IMR-90 (cell line): ENCODE data around the gene SP7. TPM values are rescaled to one million over a fixed set of nuclear protein-coding genes. Genes with fewer than 3 reads are reported as not detected.

Experiments used
- ATAC-seq: fragments of 200-7000 bp; cut with Tn5 transposase; 2 replicates; pipeline ENCODE4 v1.9.1; 2020; ENCODE audit warnings: low read depth, mild to moderate bottlenecking, moderate library complexity
- BruUV-seq: library from RNA; stranded (reverse); fragments of 400-500 nt; replicated peaks from 2 replicates; lab custom pipeline; 2021; lab: Mats Ljungman, UMichigan
- CTCF ChIA-PET: fragments of 300-600 bp; formaldehyde crosslinking; extraction: SDS; loops from one replicate; lab custom pipeline; 2021; ENCODE audit warnings: antibody characterized with exemption; lab: Yijun Ruan, JAX
- POLR2A ChIA-PET: fragments of 300-600 bp; sonication (Branson Sonifier 250); formaldehyde crosslinking; loops from one replicate; lab custom pipeline; 2022; ENCODE audit warnings: antibody characterized with exemption; ENCODE audit not compliant: unreplicated experiment; lab: Charles Lee
- DNase-seq: peaks from one replicate; pipeline ENCODE4 v3.0.0; 2013
- H2AFZ ChIP-seq: replicated peaks from 2 replicates; pipeline ENCODE3; 2013; ENCODE audit warnings: low read length, mild to moderate bottlenecking; ENCODE audit not compliant: poor library complexity
- H2AK5ac ChIP-seq: 2 replicates; pipeline ENCODE4 v1.6.1; 2013; ENCODE audit warnings: low read depth, low read length, inconsistent platforms
- H2AK9ac ChIP-seq: replicated peaks from 2 replicates; pipeline ENCODE3; 2013; ENCODE audit warnings: mild to moderate bottlenecking, low read depth, low read length, moderate library complexity; ENCODE audit not compliant: poor library complexity
- H2BK120ac ChIP-seq: 2 replicates; pipeline ENCODE4 v1.6.1; 2013; ENCODE audit warnings: low read depth, low read length, inconsistent platforms
- H2BK15ac ChIP-seq: 3 replicates; pipeline ENCODE4 v1.6.1; 2013; ENCODE audit warnings: low read depth, low read length, inconsistent platforms
- H2BK20ac ChIP-seq: 2 replicates; pipeline ENCODE4 v1.6.1; 2013; ENCODE audit warnings: low read depth, mild to moderate bottlenecking, inconsistent platforms, low read length, moderate library complexity
- H2BK5ac ChIP-seq: 2 replicates; pipeline ENCODE4 v1.6.1; 2013; ENCODE audit warnings: mild to moderate bottlenecking, low read depth, low read length, inconsistent platforms; ENCODE audit not compliant: poor library complexity, severe bottlenecking
- H3K14ac ChIP-seq: replicated peaks from 2 replicates; pipeline ENCODE4 v1.6.1; 2013; ENCODE audit warnings: low read depth, low read length, inconsistent platforms
- H3K18ac ChIP-seq: 2 replicates; pipeline ENCODE4 v1.6.1; 2013; ENCODE audit warnings: low read depth, low read length, control low read depth
- H3K23ac ChIP-seq: 2 replicates; pipeline ENCODE4 v1.6.1; 2013; ENCODE audit warnings: low read depth, low read length, inconsistent platforms
- H3K27ac ChIP-seq: 2 replicates; pipeline ENCODE4 v1.5.1; 2013; ENCODE audit warnings: mild to moderate bottlenecking, control low read depth, low read length; ENCODE audit not compliant: insufficient read depth
- H3K27me3 ChIP-seq: 2 replicates; pipeline ENCODE4 v1.6.1; 2013; ENCODE audit warnings: low read length; ENCODE audit not compliant: control insufficient read depth, insufficient read depth
- H3K36me3 ChIP-seq: 2 replicates; pipeline ENCODE4 v1.6.1; 2013; ENCODE audit warnings: low read length, mixed read lengths; ENCODE audit not compliant: control insufficient read depth, insufficient read depth
- H3K4ac ChIP-seq: 2 replicates; pipeline ENCODE4 v1.6.1; 2013; ENCODE audit warnings: low read depth, low read length, inconsistent platforms
- H3K4me1 ChIP-seq: 2 replicates; pipeline ENCODE4 v1.6.1; 2013; ENCODE audit warnings: low read length, mixed read lengths; ENCODE audit not compliant: control insufficient read depth, insufficient read depth
- H3K4me2 ChIP-seq: 2 replicates; pipeline ENCODE4 v1.6.1; 2013; ENCODE audit warnings: low read depth, mild to moderate bottlenecking, control low read depth, low read length, moderate library complexity
- H3K4me3 ChIP-seq: 2 replicates; pipeline ENCODE4 v1.5.1; 2013; ENCODE audit warnings: low read depth, mild to moderate bottlenecking, control low read depth, low read length, moderate library complexity; ENCODE audit not compliant: insufficient read depth
- H3K56ac ChIP-seq: 2 replicates; pipeline ENCODE4 v1.6.1; 2013; ENCODE audit warnings: low read length, inconsistent platforms; ENCODE audit not compliant: insufficient read depth; ENCODE audit errors: extremely low read depth
- H3K79me1 ChIP-seq, 2 experiments: 2 replicates each; pipeline ENCODE4 v1.6.1; 2013; ENCODE audit warnings: low read length in 2 of 2, inconsistent platforms in 1 of 2, low read depth in 1 of 2
- H3K9ac ChIP-seq: 2 replicates; pipeline ENCODE4 v1.6.1; 2013; ENCODE audit warnings: low read depth, low read length, control low read depth
- H3K9me1 ChIP-seq: 2 replicates; pipeline ENCODE4 v1.6.1; 2013; ENCODE audit warnings: low read length, inconsistent platforms; ENCODE audit not compliant: insufficient read depth
- H3K9me3 ChIP-seq: 2 replicates; pipeline ENCODE4 v1.6.1; 2013; ENCODE audit warnings: low read length; ENCODE audit not compliant: control insufficient read depth, insufficient read depth
- H4K20me1 ChIP-seq: 2 replicates; pipeline ENCODE4 v1.6.1; 2013; ENCODE audit warnings: low read length, inconsistent platforms; ENCODE audit not compliant: insufficient read depth
- H4K5ac ChIP-seq: 2 replicates; pipeline ENCODE4 v1.6.1; 2013; ENCODE audit warnings: mild to moderate bottlenecking, low read depth, low read length, control low read depth
- H4K8ac ChIP-seq, 2 experiments: 2 replicates each; pipeline ENCODE4 v1.6.1; 2013; ENCODE audit warnings: low read depth in 2 of 2, low read length in 2 of 2, control low read depth in 1 of 2, inconsistent platforms in 1 of 2
- H4K91ac ChIP-seq: 2 replicates; pipeline ENCODE4 v1.6.1; 2013; ENCODE audit warnings: low read depth, low read length, inconsistent platforms; ENCODE audit not compliant: insufficient read depth
- CEBPB ChIP-seq: IDR thresholded peaks from 2 replicates; pipeline ENCODE4 v1.6.1; 2012; ENCODE audit warnings: low read depth, low read length, improper control_type of control experiment
- CHD1 ChIP-seq: IDR thresholded peaks from 2 replicates; pipeline ENCODE4 v1.6.1; 2012; ENCODE audit warnings: low read depth, low read length, improper control_type of control experiment
- CTCF ChIP-seq: conservative IDR thresholded peaks from 2 replicates; pipeline ENCODE4 v1.5.1; 2012; ENCODE audit warnings: mild to moderate bottlenecking, low read depth, low read length, improper control_type of control experiment
- ELK1 ChIP-seq: fragments of 150-350 bp; IDR thresholded peaks from 2 replicates; pipeline ENCODE4 v1.6.1; 2016; ENCODE audit warnings: low read depth, mild to moderate bottlenecking, low read length, moderate library complexity, borderline replicate concordance
- FOS ChIP-seq: fragments of 150-350 bp; IDR thresholded peaks from 2 replicates; pipeline ENCODE4 v1.6.1; 2016; ENCODE audit warnings: low read depth, low read length
- MAZ ChIP-seq: IDR thresholded peaks from 2 replicates; pipeline ENCODE4 v1.6.1; 2012; ENCODE audit warnings: low read depth, mild to moderate bottlenecking, low read length, improper control_type of control experiment, moderate library complexity, borderline replicate concordance
- MXI1 ChIP-seq: IDR thresholded peaks from 2 replicates; pipeline ENCODE4 v1.6.1; 2012; ENCODE audit warnings: low read depth, mild to moderate bottlenecking, low read length, moderate library complexity, borderline replicate concordance
- NFE2L2 ChIP-seq: fragments of 150-350 bp; IDR thresholded peaks from 2 replicates; pipeline ENCODE4 v1.6.1; 2016; ENCODE audit warnings: low read depth, mild to moderate bottlenecking, low read length
- POLR2A ChIP-seq: IDR thresholded peaks from 2 replicates; pipeline ENCODE4 v1.6.1; 2012; ENCODE audit warnings: mild to moderate bottlenecking, low read depth, low read length
- RAD21 ChIP-seq: IDR thresholded peaks from 2 replicates; pipeline ENCODE4 v1.6.1; 2012; ENCODE audit warnings: low read length, improper control_type of control experiment
- RFX5 ChIP-seq: IDR thresholded peaks from 2 replicates; pipeline ENCODE4 v1.8.0; 2012; ENCODE audit warnings: low read depth, mild to moderate bottlenecking, low read length, moderate library complexity
- SMC3 ChIP-seq: fragments of 150-350 bp; IDR thresholded peaks from 2 replicates; pipeline ENCODE4 v1.6.1; 2016; ENCODE audit warnings: low read depth, mild to moderate bottlenecking, antibody characterized with exemption, low read length, moderate library complexity
- USF2 ChIP-seq: fragments of 150-350 bp; IDR thresholded peaks from 2 replicates; pipeline ENCODE4 v1.6.1; 2017; ENCODE audit warnings: mild to moderate bottlenecking, antibody characterized with exemption, low read length, low read depth
- WGBS, 2 experiments: methylation state at CpG; one replicate each; pipeline versions ENCODE4 v1.1.5 to v1.1.7; 2013; ENCODE audit warnings: missing lambda C conversion rate in 2 of 2; ENCODE audit not compliant: insufficient read length in 1 of 2; ENCODE audit errors: extremely low coverage in 2 of 2; 5-methylcytosine and 5-hydroxymethylcytosine counted together
- dilution Hi-C: fragments of 300-500 bp; cut with HindIII; formaldehyde crosslinking; loops from one replicate; pipeline ENCODE4 v1.14.3; 2018; ENCODE audit warnings: low sequenced_read_pairs; ENCODE audit not compliant: unreplicated experiment
- in situ Hi-C: fragments of 300-500 bp; cut with MboI; formaldehyde crosslinking; loops from 3 replicates; pipeline ENCODE4 v1.14.3; 2019; ENCODE audit warnings: low sequenced_read_pairs, inconsistent platforms, mixed read lengths
- intact Hi-C: fragments of 100-400 bp; cut with micrococcal nuclease; formaldehyde crosslinking; loops from 2 replicates; pipeline ENCODE4 v1.10.0; 2022
- polyA plus RNA-seq, 3 experiments: library from polyadenylated mRNA; depleted of rRNA; stranded (reverse); fragments of >200 nt; gene quantifications; 2 replicates each; pipeline ENCODE4 v1.2.3, GENCODE V29; 2012; ENCODE audit warnings: low replicate concordance in 1 of 3
- total RNA-seq: library from RNA; depleted of rRNA; stranded (reverse); fragments of >200 nt; gene quantifications from 2 replicates; pipeline ENCODE4 v1.2.3, GENCODE V29; 2012

SP7 gene
- total and polyA plus RNA-seq, 2 of the 4 experiments (the other 2 are of a cell fraction): not detected

- in situ Hi-C loops: no loop called here
- peak within 1 kb of the TSS; percentile 98 for H3K4me2 ChIP-seq
- peaks cover 9 to 44% of the 10 kb centered on the region in 2 experiments; a peak in 3 of 4 replicates for H3K79me1 ChIP-seq
- peak within 1 kb of the TSS; percentile 97 for H4K5ac ChIP-seq
- H2AK5ac ChIP-seq: peak within 1 kb of the TSS; percentile 98
- CTCF ChIA-PET: interaction anchor here (0.6 to 1.1 kb wide), 3 partner anchors 57 to 140 kb away, joined by 3 to 6 read pairs (median 4); no protein-coding TSS in a partner anchor
- peaks cover 5% of the 10 kb centered on the region; the same call in 1 of the 2 replicates for H4K20me1 ChIP-seq
- peak within 1 kb of the TSS; percentile 98 for H3K56ac ChIP-seq
- peak within 1 kb of the TSS; percentile 95 for H3K27ac ChIP-seq
- peak within 1 kb of the TSS; percentile 97 for H3K14ac ChIP-seq
- peak within 1 kb of the TSS; percentile 95 for H2BK15ac ChIP-seq
- ATAC-seq (peak; percentile 83), DNase-seq (peak; percentile 92)
- H3K27me3 ChIP-seq: no peaks in the 10 kb centered on the region
- peaks cover 3% of the 10 kb centered on the region for H3K36me3 ChIP-seq
- peak within 1 kb of the TSS; percentile 82; the same call in 1 of the 2 replicates for H2BK20ac ChIP-seq
- peak within 1 kb of the TSS; percentile 92 for H3K23ac ChIP-seq
- peak within 1 kb of the TSS; percentile 84 to 100 for H4K8ac ChIP-seq
- H3K9me3 ChIP-seq: no peaks in the 10 kb centered on the region
- H3K4me1 ChIP-seq: peaks cover 20% of the 10 kb centered on the region
- intact Hi-C loops: loop anchor here (5.0 kb wide), 2 partner anchors 138 to 243 kb away; partner anchors contain the start of gene TNS2
- dilution Hi-C loops: no loop called here
- peak within 1 kb of the TSS; percentile 96 for H3K4ac ChIP-seq
- POLR2A ChIA-PET: interaction anchor here (0.6 to 1.5 kb wide), 2 partner anchors 26 to 73 kb away, joined by 4 to 5 read pairs; partner anchors contain the start of gene AAAS
- peak within 1 kb of the TSS; percentile 94 for H2BK120ac ChIP-seq
- peak within 1 kb of the TSS; percentile 98 for H4K91ac ChIP-seq
- H3K9me1 ChIP-seq: peaks cover 4% of the 10 kb centered on the region; the same call in 1 of the 2 replicates
- H2AK9ac ChIP-seq: peak within 1 kb of the TSS; percentile 94
- H2AFZ ChIP-seq: peak within 1 kb of the TSS; percentile 95
- peak within 1 kb of the TSS; percentile 99 for H3K9ac ChIP-seq
- peak within 1 kb of the TSS; percentile 92 for H3K4me3 ChIP-seq
- WGBS, 2 experiments: 2% methylated on average over 16 of the region's 42 CpGs; no CpG with 5 or more reads in 1 of the 2 experiments
- H2BK5ac ChIP-seq: peak within 1 kb of the TSS; percentile 97
- BruUV-seq: no TSS peak
- H3K18ac ChIP-seq: peak within 1 kb of the TSS; percentile 93
- TF ChIP-seq POLR2A (peak; percentile 92), ELK1 (no peak), RFX5 (no peak), RAD21 (no peak), FOS (no peak), MAZ (peak; percentile 34; the same call in 1 of the 2 replicates), MXI1 (peak; percentile 93), CTCF (no peak), USF2 (0 out of 2 replicates have a peak, but pooled peaks have one; percentile 14), NFE2L2 (no peak), SMC3 (no peak), CEBPB (no peak), CHD1 (0 out of 2 replicates have a peak, but pooled peaks have one; percentile 3)
Measured at GRCh38 chr12:53295070-53295890, 40.9 kb downstream of the SP7 start, which contains the start of gene PFDN5. Gene PFDN5, plus strand, starts transcription at chr12:53295542. Its CDS starts 26 bp downstream, at chr12:53295568.
